Coronary artery (tissue), 2 donors: ENCODE measurements around the gene OR6P1.

Source experiments
- DNase-seq: peaks from one replicate; pipeline ENCODE4 v3.0.0-alpha.2; 2017; ENCODE audit warnings: low spot score
- H3K27ac ChIP-seq, 2 donors: fragments of 200-600 bp; sonication (generic); one replicate each; pipeline ENCODE4 v1.5.1; 2016 to 2019
- H3K4me3 ChIP-seq: fragments of 200-600 bp; sonication (generic); 2 replicates; pipeline ENCODE4 v1.5.1; 2016; ENCODE audit warnings: mild to moderate bottlenecking, moderate library complexity
- TF ChIP-seq, protein P1 (sequence below): fragments of 200-600 bp; sonication (generic); IDR thresholded peaks from one replicate; pipeline ENCODE4 v1.5.1; 2019; ENCODE audit warnings: antibody characterized with exemption

Gene OR6P1, protein sequence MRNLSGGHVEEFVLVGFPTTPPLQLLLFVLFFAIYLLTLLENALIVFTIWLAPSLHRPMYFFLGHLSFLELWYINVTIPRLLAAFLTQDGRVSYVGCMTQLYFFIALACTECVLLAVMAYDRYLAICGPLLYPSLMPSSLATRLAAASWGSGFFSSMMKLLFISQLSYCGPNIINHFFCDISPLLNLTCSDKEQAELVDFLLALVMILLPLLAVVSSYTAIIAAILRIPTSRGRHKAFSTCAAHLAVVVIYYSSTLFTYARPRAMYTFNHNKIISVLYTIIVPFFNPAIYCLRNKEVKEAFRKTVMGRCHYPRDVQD

GRCh38 chr1:158570480-158570879 lies at the start of gene OR6P1:
Gene OR6P1 (minus strand): TSS chr1:158570580. CDS start chr1:158563604, 6,976 bp downstream.
- DNase-seq: no peak
- TF ChIP-seq, protein P1, sequence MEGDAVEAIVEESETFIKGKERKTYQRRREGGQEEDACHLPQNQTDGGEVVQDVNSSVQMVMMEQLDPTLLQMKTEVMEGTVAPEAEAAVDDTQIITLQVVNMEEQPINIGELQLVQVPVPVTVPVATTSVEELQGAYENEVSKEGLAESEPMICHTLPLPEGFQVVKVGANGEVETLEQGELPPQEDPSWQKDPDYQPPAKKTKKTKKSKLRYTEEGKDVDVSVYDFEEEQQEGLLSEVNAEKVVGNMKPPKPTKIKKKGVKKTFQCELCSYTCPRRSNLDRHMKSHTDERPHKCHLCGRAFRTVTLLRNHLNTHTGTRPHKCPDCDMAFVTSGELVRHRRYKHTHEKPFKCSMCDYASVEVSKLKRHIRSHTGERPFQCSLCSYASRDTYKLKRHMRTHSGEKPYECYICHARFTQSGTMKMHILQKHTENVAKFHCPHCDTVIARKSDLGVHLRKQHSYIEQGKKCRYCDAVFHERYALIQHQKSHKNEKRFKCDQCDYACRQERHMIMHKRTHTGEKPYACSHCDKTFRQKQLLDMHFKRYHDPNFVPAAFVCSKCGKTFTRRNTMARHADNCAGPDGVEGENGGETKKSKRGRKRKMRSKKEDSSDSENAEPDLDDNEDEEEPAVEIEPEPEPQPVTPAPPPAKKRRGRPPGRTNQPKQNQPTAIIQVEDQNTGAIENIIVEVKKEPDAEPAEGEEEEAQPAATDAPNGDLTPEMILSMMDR: no peak
- H3K4me3 ChIP-seq: no peak within 1 kb of the TSS
- H3K27ac ChIP-seq: no peak within 1 kb of the TSS

DNA sequence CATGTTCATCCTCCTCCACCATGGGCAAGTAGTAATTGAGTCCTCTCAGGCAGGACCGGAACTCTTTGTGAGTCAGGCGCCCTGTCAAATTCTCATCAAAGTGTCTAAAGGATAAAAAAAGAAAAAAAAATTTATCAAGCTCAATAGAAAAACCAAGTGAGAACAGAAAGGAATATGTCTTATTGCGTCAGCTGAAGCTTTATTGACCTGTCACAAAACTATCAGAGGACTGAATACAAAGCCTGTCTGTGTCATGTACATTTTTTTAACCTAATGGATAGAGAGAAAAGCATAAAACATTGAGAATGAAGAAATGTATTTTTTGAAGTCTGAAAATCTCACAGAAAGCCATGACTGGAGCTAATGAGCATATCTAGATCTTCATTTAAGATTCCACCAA lies 43.4 kb upstream of the OR6P1 start:
- Histone ChIP-seq H3K4me3 (no peak overlapping the region), H3K27ac (no peak overlapping the region)
- no peak for DNase-seq
- TF ChIP-seq, protein P1: no peak

DNA sequence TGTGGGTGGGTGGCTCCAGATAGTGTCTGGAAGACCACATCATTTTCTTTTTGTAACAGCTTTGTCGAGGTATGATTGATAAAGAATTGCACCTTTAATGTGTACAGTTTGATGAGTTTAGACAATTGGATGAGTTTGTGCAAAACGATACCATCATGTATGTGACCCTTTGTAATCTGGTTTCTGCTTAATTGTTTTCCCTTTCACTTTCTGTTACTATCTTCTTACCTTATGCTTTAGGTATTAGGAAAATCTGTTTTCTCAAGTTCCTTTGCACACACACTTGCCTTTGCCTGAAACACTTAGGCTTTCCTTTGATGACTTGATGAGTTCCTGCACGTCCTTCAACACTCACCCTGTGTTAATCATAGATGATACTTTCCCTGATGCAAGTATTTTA lies 41.5 kb upstream of the OR6P1 start:
- Histone ChIP-seq H3K4me3 (no peak overlapping the region), H3K27ac (no peak overlapping the region)
- DNase-seq: no peak
- TF ChIP-seq, protein P1: no peak

GRCh38 chr1:158607296-158607695 lies 36.9 kb upstream of the OR6P1 start:
- H3K4me3 ChIP-seq: no peak overlapping the region
- H3K27ac ChIP-seq: no peak overlapping the region
- TF ChIP-seq, protein P1: no peak
- DNase-seq: no peak

DNA sequence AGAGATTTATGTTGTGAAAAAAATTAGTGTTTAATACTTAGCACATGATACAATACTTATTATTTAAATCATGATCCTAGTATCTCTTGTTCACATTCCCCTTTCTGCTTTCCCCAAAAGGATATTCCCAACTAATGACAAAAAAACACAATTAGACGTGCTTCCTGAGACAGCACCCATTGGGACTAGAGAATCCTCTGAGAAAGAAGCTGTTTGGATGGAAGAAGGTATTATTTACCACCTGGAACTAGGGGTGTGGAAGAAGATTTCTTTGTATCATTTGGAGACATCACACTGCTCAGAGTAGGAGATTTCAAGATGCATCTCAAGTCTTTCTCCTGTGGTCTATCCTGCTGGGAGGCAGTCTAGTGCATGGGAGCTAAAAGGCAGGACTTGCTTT lies 34.6 kb upstream of the OR6P1 start, which contains the start of gene OR10Z1:
Gene OR10Z1 (plus strand): TSS at position 301 of the 400 bp plus-strand sequence. CDS start 1,171 bp downstream, outside the sequence.
- TF ChIP-seq, protein P1: no peak
- no peak within 1 kb of the TSS for H3K27ac ChIP-seq
- no peak for DNase-seq
- H3K4me3 ChIP-seq: no peak within 1 kb of the TSS

DNA sequence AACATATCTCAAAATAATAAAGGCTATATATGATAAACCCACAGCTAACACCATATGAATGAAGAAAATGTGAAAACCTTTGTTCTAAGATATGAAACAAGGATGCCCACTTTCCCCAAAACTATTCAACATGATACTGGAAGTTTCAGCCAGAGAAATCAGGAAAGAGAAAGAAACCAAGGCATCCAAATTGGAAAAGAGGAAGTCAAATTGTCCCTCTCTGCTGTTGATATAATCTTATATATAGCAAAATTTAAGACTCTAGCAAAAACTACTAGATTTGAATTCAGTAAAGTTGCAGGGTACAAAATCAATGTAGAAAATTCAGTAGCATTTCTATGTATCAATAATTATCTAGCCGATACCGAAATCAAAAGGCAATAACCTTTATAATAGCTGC lies 30.4 kb upstream of the OR6P1 start:
- no peak overlapping the region for H3K4me3 ChIP-seq
- no peak for DNase-seq
- TF ChIP-seq, protein P1: no peak
- H3K27ac ChIP-seq: no peak overlapping the region

DNA sequence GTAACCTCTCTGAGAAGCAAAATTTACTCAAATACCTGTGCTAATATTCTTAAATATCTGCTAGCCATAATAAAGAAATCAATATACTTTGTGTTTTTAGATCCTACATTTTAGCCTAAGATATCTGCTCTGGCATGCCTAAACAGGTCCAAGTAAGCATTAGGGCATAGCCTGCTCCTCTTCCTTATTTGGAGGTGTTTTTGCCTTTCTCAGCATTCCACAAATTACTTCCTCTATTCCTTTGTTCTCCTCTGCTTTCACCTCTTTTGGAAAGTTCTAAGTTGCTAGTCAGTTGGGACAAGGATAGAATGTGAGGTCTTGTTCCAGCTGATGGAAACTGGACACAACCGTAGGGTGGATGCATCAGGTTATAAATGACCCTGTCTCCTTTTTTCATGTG lies 16.6 kb upstream of the OR6P1 start:
- no peak overlapping the region for H3K27ac ChIP-seq
- TF ChIP-seq, protein P1: no peak
- DNase-seq: no peak
- no peak overlapping the region for H3K4me3 ChIP-seq
